HPDE6-E6E7 (cell line): ENCODE measurements around the gene RFESD.
A peak's percentile ranks its signal among the peaks of the same experiment; 100 is the strongest.

Source experiments
- DNase-seq: peaks from one replicate; pipeline ENCODE4 v3.0.0; 2011; ENCODE audit warnings: missing footprints; ENCODE audit errors: extremely low spot score

RFESD gene

GRCh38 chr5:95646569-95647431 lies at the start of gene RFESD:
TSS of gene RFESD (plus strand) at chr5:95646777. CDS start at chr5:95652272, 5,495 bp downstream.
- peak; percentile 88 for DNase-seq

- DNase-seq, result no peak
These were observed 47.3 kb upstream of the RFESD start for GRCh38 chr5:95599252-95599651.

- no peak for DNase-seq
These were observed 46.0 kb upstream of the RFESD start for GRCh38 chr5:95600557-95600956.

GRCh38 chr5:95605786-95606185 lies 40.8 kb upstream of the RFESD start:
- DNase-seq, result no peak

- no peak for DNase-seq
These were observed 40.2 kb upstream of the RFESD start for GRCh38 chr5:95606419-95606818.

DNA sequence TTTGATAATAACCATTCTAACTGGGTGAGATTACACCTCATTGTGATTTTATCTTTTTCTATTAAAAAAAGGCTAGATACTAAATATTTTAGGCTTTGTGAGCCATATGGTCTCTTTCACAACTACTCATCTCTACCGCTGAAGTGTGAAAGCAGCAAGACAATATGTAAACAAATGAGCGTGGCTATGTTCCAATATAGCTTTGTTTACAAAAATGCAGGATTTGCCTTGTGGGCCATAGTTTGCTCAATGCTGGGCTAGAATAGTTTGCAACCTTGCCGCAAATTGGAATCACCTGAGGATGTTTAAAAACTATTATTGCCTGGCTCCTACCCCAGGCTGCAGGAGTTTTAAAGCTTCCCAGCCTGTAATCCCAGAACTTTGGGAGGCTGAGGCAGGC lies 36.9 kb upstream of the RFESD start:
- no peak for DNase-seq

GRCh38 chr5:95610546-95610945 lies 36.0 kb upstream of the RFESD start:
- DNase-seq, result no peak

DNA sequence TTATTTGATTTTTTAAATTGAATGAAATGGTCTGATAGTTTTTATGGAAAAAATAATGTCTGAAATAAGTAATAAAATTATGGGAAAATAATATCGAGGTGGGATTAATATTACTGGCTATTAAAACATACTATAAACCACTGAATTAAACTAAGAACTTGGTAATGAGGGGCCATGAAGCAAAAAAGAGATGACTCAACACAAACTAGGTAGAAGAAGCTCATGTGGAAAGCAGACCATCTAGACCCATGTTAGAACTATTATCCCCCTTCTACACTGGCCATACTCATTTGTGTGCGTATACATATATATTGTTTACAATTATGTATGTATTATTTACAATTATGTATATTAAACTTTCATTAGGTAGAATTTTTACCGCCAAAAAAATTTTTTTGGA lies 35.2 kb upstream of the RFESD start:
- DNase-seq, result no peak

DNA sequence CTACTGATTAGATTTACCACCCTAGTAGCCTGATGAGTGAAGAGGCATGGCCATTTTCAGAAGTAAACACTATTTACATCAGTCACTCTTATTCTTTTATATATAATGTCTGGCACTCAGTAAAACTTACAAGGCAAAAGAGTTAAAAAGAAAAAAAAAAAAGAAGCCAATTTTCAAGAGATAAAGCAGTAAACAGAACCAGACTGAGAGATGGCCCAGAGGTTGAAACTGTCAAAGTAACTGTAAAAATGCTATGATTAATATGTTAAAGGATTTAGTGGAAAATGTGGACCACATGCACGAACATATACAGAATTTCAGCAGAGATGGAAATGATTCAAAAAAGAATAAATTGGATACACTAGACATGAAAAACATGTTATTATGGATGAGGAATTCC lies 33.1 kb upstream of the RFESD start:
- DNase-seq, result no peak

DNA sequence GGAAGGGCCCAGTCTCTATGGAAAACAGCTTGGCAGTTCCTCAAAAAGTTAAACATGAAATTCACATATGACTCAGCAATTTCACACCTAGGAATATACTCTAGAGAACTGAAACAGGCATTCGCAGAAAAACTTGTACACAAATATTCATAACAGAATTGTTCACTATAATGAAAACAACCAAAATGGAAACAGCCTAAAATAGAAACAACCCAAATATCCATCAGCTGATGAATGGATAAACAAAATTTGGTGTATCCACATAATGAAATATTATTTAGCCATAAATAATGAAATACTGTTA lies 31.5 kb upstream of the RFESD start:
- DNase-seq, result no peak

GRCh38 chr5:95617057-95617456 lies 29.5 kb upstream of the RFESD start:
- peak; percentile 89 for DNase-seq

DNA sequence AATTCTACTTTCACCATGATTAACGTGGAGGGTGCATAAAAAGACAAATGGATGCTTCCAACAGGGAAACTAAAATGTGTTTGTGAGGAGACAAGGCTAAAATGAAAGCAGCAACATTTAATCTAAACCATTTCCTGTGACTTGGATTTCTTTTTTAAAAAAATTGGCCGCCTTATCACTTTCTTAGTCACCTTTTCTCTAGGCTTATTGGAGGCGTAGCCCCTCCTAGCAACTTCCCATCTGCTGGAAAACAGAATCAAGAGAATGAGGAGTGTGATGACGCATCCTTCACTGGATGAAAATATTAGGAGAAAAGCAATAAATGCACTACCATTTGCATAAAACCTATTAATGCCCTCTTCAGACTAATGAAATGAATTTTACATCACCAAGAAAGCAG lies 27.5 kb upstream of the RFESD start:
- no peak for DNase-seq

DNA sequence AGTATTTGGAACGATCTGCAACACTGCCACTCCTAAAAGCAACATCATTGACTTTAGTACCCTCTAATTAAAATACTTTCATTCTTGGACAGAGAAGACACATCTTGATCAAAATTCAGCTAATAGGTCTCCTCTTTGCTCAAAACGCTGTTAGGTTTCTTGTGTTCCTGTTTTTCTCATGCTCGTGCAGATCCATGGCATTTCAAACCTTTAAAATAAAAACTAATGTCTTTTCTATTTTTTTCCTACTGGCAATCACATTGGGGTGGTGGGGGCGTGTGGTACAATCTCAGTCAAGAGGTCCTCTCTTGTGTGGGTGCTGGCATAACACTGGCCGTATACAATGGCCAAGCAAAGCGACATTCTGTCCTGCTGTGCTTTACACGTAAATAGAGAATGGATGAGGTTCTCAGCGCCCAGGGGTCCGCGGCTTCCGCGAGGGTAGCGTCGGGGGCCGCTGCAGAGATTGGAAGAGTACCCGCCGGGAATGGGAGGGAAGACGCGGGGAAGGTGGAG lies 27.0 kb upstream of the RFESD start:
- no peak for DNase-seq

- DNase-seq, result peak; percentile 47
These were observed 26.3 kb upstream of the RFESD start, which contains the start of gene GPR150 for GRCh38 chr5:95620030-95620869. TSS of gene GPR150 (plus strand) at chr5:95620087. CDS start at chr5:95620276, 189 bp downstream.

DNA sequence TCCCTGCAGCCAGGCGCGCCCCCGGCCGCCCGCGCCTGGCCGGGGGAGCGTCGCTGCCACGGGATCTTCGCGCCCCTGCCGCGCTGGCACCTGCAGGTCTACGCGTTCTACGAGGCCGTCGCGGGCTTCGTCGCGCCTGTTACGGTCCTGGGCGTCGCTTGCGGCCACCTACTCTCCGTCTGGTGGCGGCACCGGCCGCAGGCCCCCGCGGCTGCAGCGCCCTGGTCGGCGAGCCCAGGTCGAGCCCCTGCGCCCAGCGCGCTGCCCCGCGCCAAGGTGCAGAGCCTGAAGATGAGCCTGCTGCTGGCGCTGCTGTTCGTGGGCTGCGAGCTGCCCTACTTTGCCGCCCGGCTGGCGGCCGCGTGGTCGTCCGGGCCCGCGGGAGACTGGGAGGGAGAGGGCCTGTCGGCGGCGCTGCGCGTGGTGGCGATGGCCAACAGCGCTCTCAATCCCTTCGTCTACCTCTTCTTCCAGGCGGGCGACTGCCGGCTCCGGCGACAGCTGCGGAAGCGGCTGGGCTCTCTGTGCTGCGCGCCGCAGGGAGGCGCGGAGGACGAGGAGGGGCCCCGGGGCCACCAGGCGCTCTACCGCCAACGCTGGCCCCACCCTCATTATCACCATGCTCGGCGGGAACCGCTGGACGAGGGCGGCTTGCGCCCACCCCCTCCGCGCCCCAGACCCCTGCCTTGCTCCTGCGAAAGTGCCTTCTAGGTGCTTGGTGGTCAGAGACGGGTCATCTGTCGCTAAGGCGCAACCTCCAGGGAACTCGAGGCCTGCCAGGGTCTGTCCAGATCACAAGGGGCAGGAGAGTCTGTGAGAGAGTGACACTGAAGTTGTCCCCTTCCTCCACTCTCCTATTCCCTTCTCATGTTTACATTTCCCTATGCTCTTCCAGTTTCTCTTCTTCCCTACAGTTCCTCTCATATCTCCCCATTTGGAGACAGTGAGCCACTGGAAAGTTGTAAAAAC lies 25.4 kb upstream of the RFESD start:
- no peak for DNase-seq

DNA sequence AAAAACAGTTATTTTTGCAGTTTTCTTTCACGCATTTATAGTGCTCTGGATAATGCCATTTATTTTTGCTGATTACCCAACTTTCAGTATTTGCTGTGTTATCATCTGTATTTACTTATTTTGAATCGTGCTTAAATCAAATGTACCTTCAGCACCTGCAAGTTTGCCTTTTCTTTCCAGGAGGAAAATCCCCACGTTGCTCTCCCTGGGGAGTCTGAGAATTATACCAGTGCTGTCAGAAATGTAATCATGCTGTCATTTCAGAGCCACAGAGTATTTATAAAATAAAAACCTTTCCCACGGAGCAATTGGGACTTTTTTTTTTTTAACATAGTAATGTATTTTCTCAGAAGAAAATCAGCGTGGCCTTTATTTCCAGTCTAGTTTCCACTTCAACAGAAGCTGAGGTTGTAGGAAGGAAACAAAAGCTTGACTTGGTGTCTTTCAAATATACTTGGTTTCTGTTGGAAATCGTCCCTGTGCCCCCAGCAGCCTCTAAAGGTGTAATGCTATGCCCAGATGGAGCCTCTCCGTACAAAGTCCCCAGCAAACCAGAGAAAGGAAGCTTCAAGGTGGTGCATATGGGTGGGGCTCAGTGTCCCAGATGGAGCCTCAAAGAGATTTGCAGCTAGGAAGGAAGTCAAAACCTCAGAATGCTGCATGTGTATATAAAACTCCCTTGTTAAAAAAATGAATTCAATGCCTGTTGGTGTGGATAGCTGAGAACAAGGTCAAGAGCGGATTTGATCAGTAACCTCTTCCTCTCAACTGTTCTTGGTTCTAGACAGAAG lies 24.5 kb upstream of the RFESD start:
- DNase-seq, result no peak

- no peak for DNase-seq
These were observed 22.9 kb upstream of the RFESD start for GRCh38 chr5:95623706-95624105.

- DNase-seq, result no peak
These were observed 22.2 kb upstream of the RFESD start for GRCh38 chr5:95624368-95624767.

DNA sequence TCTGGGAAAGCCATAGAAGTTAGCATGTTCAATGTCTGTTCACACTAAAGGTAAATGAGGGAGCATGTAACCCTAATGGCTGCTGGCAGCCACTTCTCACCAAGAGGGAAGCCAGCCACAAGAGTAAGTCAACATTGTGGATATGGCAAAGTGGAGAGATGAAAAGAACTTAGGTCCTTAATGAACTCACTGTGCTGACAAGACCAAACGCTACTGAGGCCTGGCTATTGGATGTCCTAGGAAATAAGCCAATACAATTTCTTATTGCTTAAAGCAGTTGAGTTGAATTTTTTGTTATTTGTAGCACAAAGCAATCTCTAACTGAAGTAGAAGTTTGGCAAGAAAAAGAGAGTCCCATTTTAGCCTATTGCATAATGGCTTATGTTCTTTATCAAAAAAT lies 19.9 kb upstream of the RFESD start:
- DNase-seq, result no peak

DNA sequence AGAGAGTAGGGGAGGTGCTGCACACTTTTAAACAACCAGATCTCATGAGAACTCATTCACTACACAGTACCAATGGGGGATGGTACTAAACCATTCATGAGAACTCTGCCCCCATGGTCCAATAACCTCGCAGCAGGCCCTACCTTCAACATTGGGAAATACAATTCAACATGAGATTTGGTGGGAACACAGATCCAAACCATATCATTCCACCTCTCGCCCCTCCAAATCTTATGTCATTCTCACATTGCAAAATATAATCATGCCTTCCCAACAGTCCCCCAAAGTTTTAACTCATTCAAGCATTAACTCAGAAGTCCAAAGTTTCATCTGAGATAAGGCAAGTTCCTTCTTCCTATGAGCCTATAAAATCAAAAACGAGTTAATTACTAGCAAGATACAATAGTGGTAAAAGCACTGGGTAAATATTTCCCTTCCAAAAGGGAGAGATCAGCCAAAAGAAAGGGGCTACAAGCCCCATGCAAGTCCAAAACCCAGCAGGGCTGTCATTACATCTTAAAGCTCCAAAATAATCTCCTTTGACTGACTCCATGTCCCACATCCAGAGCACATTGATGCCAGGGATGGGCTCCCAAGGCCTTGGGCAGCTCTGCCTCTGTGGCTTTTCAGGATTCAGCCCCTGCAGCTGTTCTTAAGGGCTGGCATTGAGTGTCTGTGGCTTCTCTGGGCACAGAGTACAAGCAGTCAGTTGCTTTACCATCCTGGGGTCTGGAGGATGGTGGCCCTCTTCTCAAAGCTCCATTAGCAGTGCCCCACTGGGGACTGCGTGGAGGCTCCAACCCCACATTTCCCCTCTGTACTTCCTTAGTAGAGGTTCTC lies 18.4 kb upstream of the RFESD start:
- DNase-seq, result no peak
